Measurements from ENCODE around the gene ZNF485. TPM values are rescaled to one million over a fixed set of nuclear protein-coding genes. Genes with fewer than 3 reads are reported as not detected.
A peak's percentile ranks its signal among the peaks of the same experiment; 100 is the strongest.

Gene ZNF485
- total RNA-seq (1 to 10 TPM in 8 of 9 donors, under 1 TPM in 1; 0.40 to 2.6 (median 1.9) TPM), polyA plus RNA-seq (1 to 10 TPM; 1.2 to 1.5 TPM)
- long read RNA-seq, donor 1, partial matches to known transcripts: 0 of 1 reads
- long read RNA-seq, donor 1, other reads (novel, unspliced or antisense): 1 of 1 reads
- long read RNA-seq, donor 2, transcript ZNF485-201 (5 exons, 2,054 nt): major isoform, 5 of 10 reads
- long read RNA-seq, donor 2, partial matches to known transcripts: 0 of 10 reads
- long read RNA-seq, donor 2, other reads (novel, unspliced or antisense): 5 of 10 reads
- long read RNA-seq, donor 3, transcript ZNF485-201 (5 exons, 2,054 nt): major isoform, 6 of 6 reads
- long read RNA-seq, donor 3, partial matches to known transcripts: 0 of 6 reads
- long read RNA-seq, donor 3, other reads (novel, unspliced or antisense): 0 of 6 reads

- TF ChIP-seq POLR2A (IDR thresholded peaks at IDR 0.05) (peak in 1 of 2 donors; percentile 38), CTCF (IDR thresholded peaks at IDR 0.05) (peak in 4 of 12 donors; percentile 11 to 30 (median 24))
- peak within 1 kb of the TSS in 9 of 12 donors; percentile 46 to 79 (median 62) for H3K27ac ChIP-seq
- peak within 1 kb of the TSS; percentile 66 to 97 (median 80) for H3K4me3 ChIP-seq
- DNase-seq (peak; percentile 72 to 89 (median 80)), ATAC-seq (peak; percentile 89 to 98 (median 97))
- intact Hi-C loops (cut with DNase I): no loop called here
- 4 to 11% (median 4%) methylated on average over 14 to 58 of the region's 58 CpGs for whole genome bisulfite sequencing, 4 donors
- no peaks in the 10 kb centered on the region for H3K27me3 ChIP-seq
- H3K4me1 ChIP-seq: peaks cover 0 to 14% (median 7%) of the 10 kb centered on the region in 12 donors
- peaks cover 0 to 12% (median 6%) of the 10 kb centered on the region in 9 donors for H3K36me3 ChIP-seq
- H3K9me3 ChIP-seq: no peaks in the 10 kb centered on the region
Observed at GRCh38 chr10:43606323-43607198, at the start of gene ZNF485. ZNF485 (plus strand) TSS chr10:43606438; CDS start chr10:43607051, 613 bp downstream.

- no peak for ATAC-seq
- peaks cover 0 to 21% (median 0%) of the 10 kb centered on the region in 9 donors for H3K36me3 ChIP-seq
- intact Hi-C loops (cut with DNase I): no loop called here
Observed at GRCh38 chr10:43557214-43557613, 49.0 kb upstream of the ZNF485 start.

GRCh38 chr10:43569681-43570080 lies 36.6 kb upstream of the ZNF485 start:
- Histone ChIP-seq H3K36me3 (peaks cover 0 to 5% (median 0%) of the 10 kb centered on the region in 9 donors), H3K27me3 (no peaks in the 10 kb centered on the region), H3K9me3 (no peaks in the 10 kb centered on the region), H3K27ac (no peak overlapping the region), H3K4me3 (no peak overlapping the region), H3K4me1 (peaks cover 0 to 13% (median 6%) of the 10 kb centered on the region in 12 donors)
- no peak for ATAC-seq
- intact Hi-C loops (cut with DNase I): no loop called here
- TF ChIP-seq CTCF (IDR thresholded peaks at IDR 0.05) (no peak), POLR2A (IDR thresholded peaks at IDR 0.05) (no peak)
- no peak for DNase-seq

More at GRCh38 chr10:43557214-43557613, 49.0 kb upstream of the ZNF485 start:
- WGBS, 4 donors: 86 to 94% (median 93%) methylated on average over 4 of the region's 4 CpGs
- Histone ChIP-seq H3K27me3 (no peaks in the 10 kb centered on the region), H3K4me1 (no peaks in the 10 kb centered on the region), H3K27ac (no peak overlapping the region), H3K4me3 (no peak overlapping the region), H3K9me3 (peaks cover 0 to 41% (median 1%) of the 10 kb centered on the region in 12 donors)
- DNase-seq: no peak
- no peak for TF ChIP-seq CTCF (IDR thresholded peaks at IDR 0.05)
- TF ChIP-seq POLR2A (IDR thresholded peaks at IDR 0.05): no peak

- ATAC-seq (no peak), DNase-seq (no peak)
- TF ChIP-seq POLR2A (IDR thresholded peaks at IDR 0.05): no peak
- no peak for TF ChIP-seq CTCF (IDR thresholded peaks at IDR 0.05)
- intact Hi-C loops (cut with DNase I): no loop called here
- Histone ChIP-seq H3K27me3 (no peaks in the 10 kb centered on the region), H3K36me3 (peaks cover 0 to 5% (median 0%) of the 10 kb centered on the region in 9 donors), H3K9me3 (no peaks in the 10 kb centered on the region), H3K27ac (no peak overlapping the region), H3K4me1 (peaks cover 0 to 16% (median 9%) of the 10 kb centered on the region in 12 donors), H3K4me3 (no peak overlapping the region)
- WGBS, 4 donors: 27 to 50% (median 34%) methylated on average over 1 of the region's 1 CpG
Observed at GRCh38 chr10:43570971-43571370, 35.3 kb upstream of the ZNF485 start.
